ENCODE measurements around the gene CCNY. TPM values are rescaled to one million over a fixed set of nuclear protein-coding genes. Genes with fewer than 3 reads are reported as not detected.

CCNY gene
- total RNA-seq, 1 experiment from 2014 or later, result 62.2 TPM

- POLR2A ChIA-PET, result no interaction called here
- Histone ChIP-seq H3K9ac (ENCODE audit: low read length) (no peak overlapping the region), H3K36me3 (ENCODE audit: control insufficient read depth in 1 of 2, insufficient read depth in 2 of 2, low read length in 2 of 2) (no peaks in the 10 kb centered on the region), H3K27me3 (ENCODE audit: insufficient read depth, low read length) (no peaks in the 10 kb centered on the region), H3K79me2 (ENCODE audit: insufficient read depth, low read length) (peaks cover 54% of the 10 kb centered on the region), H3K4me1 (ENCODE audit: control insufficient read depth in 1 of 2, insufficient read depth in 2 of 2, low read length in 2 of 2) (peaks cover 0 to 25% of the 10 kb centered on the region in 2 experiments; a peak in 3 of 4 replicates), H3K4me3 (replicated peaks in 1 of 2; ENCODE audit: low read depth in 1 of 2, low read length in 2 of 2) (no peak overlapping the region), H3K9me2 (ENCODE audit: insufficient read depth) (no peaks in the 10 kb centered on the region), H3K9me3 (ENCODE audit: control insufficient read depth in 1 of 2, insufficient read depth in 1 of 2, low read depth in 1 of 2, low read length in 2 of 2) (no peaks in the 10 kb centered on the region), H2AFZ (ENCODE audit: low read depth, low read length, poor library complexity, severe bottlenecking) (no peak overlapping the region), H3K4me2 (ENCODE audit: low read length) (no peak overlapping the region), H4K20me1 (ENCODE audit: insufficient read depth) (no peaks in the 10 kb centered on the region; the same call in 1 of the 2 replicates), H3K27ac (ENCODE audit: low read depth, low read length) (no peak overlapping the region)
- intact Hi-C loops (cut with micrococcal nuclease), result no loop called here
- no TSS peak for BruUV-seq (replicated peaks)
- ATAC-seq (no peak), DNase-seq (ENCODE audit: low read depth, low spot score) (no peak)
- TF ChIP-seq ZFX (IDR thresholded peaks at IDR 0.05) (no peak), EGR1 (IDR thresholded peaks at IDR 0.05; ENCODE audit: low read depth) (no peak), SRF (IDR thresholded peaks at IDR 0.05; ENCODE audit: low read depth) (no peak), POLR2AphosphoS5 (IDR thresholded peaks at IDR 0.05; ENCODE audit: low read depth, low read length) (no peak), YY1 (IDR thresholded peaks at IDR 0.05; ENCODE audit: extremely low read depth, insufficient replicate concordance, low read depth, low read length) (no peak), TCF7L2 (IDR thresholded peaks at IDR 0.05; ENCODE audit: borderline replicate concordance, extremely low read depth, insufficient read depth, insufficient read length) (no peak), ELF1 (IDR thresholded peaks at IDR 0.05; ENCODE audit: borderline replicate concordance, low read depth) (no peak), CBX3 (IDR thresholded peaks at IDR 0.05; ENCODE audit: low read depth) (no peak), CTCF (IDR thresholded peaks at IDR 0.05 in 2 of 3, conservative IDR thresholded peaks at IDR 0.05 in 1 of 3; ENCODE audit: borderline replicate concordance in 1 of 3, insufficient read depth in 1 of 3, low read depth in 2 of 3, low read length in 2 of 3) (no peak), JUND (IDR thresholded peaks at IDR 0.05) (no peak), FOSL1 (IDR thresholded peaks at IDR 0.05; ENCODE audit: low read depth) (no peak), ZNF274 (IDR thresholded peaks at IDR 0.05; ENCODE audit: low read depth, low read length) (no peak)
- TF ChIP-seq, protein P1, sequence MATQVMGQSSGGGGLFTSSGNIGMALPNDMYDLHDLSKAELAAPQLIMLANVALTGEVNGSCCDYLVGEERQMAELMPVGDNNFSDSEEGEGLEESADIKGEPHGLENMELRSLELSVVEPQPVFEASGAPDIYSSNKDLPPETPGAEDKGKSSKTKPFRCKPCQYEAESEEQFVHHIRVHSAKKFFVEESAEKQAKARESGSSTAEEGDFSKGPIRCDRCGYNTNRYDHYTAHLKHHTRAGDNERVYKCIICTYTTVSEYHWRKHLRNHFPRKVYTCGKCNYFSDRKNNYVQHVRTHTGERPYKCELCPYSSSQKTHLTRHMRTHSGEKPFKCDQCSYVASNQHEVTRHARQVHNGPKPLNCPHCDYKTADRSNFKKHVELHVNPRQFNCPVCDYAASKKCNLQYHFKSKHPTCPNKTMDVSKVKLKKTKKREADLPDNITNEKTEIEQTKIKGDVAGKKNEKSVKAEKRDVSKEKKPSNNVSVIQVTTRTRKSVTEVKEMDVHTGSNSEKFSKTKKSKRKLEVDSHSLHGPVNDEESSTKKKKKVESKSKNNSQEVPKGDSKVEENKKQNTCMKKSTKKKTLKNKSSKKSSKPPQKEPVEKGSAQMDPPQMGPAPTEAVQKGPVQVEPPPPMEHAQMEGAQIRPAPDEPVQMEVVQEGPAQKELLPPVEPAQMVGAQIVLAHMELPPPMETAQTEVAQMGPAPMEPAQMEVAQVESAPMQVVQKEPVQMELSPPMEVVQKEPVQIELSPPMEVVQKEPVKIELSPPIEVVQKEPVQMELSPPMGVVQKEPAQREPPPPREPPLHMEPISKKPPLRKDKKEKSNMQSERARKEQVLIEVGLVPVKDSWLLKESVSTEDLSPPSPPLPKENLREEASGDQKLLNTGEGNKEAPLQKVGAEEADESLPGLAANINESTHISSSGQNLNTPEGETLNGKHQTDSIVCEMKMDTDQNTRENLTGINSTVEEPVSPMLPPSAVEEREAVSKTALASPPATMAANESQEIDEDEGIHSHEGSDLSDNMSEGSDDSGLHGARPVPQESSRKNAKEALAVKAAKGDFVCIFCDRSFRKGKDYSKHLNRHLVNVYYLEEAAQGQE (IDR thresholded peaks at IDR 0.05; ENCODE audit: low read depth), result no peak
- TF ChIP-seq, protein P2, sequence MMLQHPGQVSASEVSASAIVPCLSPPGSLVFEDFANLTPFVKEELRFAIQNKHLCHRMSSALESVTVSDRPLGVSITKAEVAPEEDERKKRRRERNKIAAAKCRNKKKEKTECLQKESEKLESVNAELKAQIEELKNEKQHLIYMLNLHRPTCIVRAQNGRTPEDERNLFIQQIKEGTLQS (IDR thresholded peaks at IDR 0.05), result no peak
- TF ChIP-seq, protein P3, sequence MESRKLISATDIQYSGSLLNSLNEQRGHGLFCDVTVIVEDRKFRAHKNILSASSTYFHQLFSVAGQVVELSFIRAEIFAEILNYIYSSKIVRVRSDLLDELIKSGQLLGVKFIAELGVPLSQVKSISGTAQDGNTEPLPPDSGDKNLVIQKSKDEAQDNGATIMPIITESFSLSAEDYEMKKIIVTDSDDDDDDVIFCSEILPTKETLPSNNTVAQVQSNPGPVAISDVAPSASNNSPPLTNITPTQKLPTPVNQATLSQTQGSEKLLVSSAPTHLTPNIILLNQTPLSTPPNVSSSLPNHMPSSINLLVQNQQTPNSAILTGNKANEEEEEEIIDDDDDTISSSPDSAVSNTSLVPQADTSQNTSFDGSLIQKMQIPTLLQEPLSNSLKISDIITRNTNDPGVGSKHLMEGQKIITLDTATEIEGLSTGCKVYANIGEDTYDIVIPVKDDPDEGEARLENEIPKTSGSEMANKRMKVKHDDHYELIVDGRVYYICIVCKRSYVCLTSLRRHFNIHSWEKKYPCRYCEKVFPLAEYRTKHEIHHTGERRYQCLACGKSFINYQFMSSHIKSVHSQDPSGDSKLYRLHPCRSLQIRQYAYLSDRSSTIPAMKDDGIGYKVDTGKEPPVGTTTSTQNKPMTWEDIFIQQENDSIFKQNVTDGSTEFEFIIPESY (IDR thresholded peaks at IDR 0.05; ENCODE audit: extremely low read depth, insufficient replicate concordance, low read length), result no peak
- CTCF ChIA-PET, result no interaction called here
- RAD21 ChIA-PET (ENCODE audit: low non-redundant PET in 1 of 2, low total read pairs in 2 of 2, uncharacterized antibody in 2 of 2, unreplicated experiment in 2 of 2), result no interaction called here
These were observed 73.5 kb downstream of the CCNY start for GRCh38 chr10:35409808-35410207.

Measured in HCT116 (cell line).